ENCODE results near the gene DDX56. TPM values are rescaled to one million over a fixed set of nuclear protein-coding genes. Genes with fewer than 3 reads are reported as not detected.

The DDX56 gene
- total RNA-seq, 1 experiment from 2014 or later = 120 TPM

DNA sequence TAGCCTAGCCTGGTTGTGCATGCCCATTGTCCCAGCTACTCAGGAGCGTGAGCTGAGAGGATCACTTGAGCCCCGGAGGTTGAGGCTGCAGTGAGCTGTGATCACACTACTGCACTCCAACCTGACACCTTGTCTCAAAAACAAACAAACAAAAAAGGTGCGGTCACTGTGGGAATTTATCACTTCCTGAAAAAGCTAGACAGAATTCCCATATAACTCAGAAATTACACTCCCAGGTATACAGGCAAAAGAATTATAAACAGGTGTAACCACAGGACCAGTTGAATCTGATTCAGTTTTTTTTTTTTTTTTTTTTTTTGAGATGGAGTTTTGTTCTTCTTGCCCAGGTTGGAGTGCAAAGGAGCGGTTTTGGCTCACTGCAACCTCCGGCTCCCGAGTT, 29.5 kb upstream of the DDX56 start:
- Histone ChIP-seq H3K18ac (ENCODE audit: insufficient read length, low read depth, low read length) (no peak overlapping the region), H2BK12ac (ENCODE audit: insufficient read length, low read depth, low read length) (no peak overlapping the region), H2BK5ac (ENCODE audit: insufficient read length, low read length) (no peak overlapping the region), H3T11ph (ENCODE audit: low read length) (no peak overlapping the region), H3K9me3 (ENCODE audit: control insufficient read depth, low read depth, low read length) (no peaks in the 10 kb centered on the region), H3K4ac (ENCODE audit: low read depth, low read length) (no peak overlapping the region), H2BK120ac (ENCODE audit: low read depth, low read length, poor library complexity, severe bottlenecking) (no peak overlapping the region), H2BK20ac (ENCODE audit: low read depth, low read length, poor library complexity, severe bottlenecking) (no peak overlapping the region), H3K79me2 (ENCODE audit: insufficient read depth, low read length) (peaks cover 6% of the 10 kb centered on the region; the same call in 1 of the 2 replicates), H4K91ac (ENCODE audit: insufficient read length, low read depth, low read length) (no peak overlapping the region), H4K8ac (replicated peaks; ENCODE audit: insufficient read length, low read depth, low read length) (no peak overlapping the region), H4K5ac (ENCODE audit: insufficient read length, low read depth, low read length) (no peak overlapping the region), H3K9ac (ENCODE audit: extremely low read depth, insufficient read length, low read length) (no peak overlapping the region), H4K20me1 (ENCODE audit: control insufficient read depth, insufficient read depth, insufficient read length) (no peaks in the 10 kb centered on the region), H3K14ac (ENCODE audit: insufficient read depth, low read length) (no peak overlapping the region), H3K4me1 (ENCODE audit: insufficient read depth, low read length) (no peaks in the 10 kb centered on the region), H2AK5ac (ENCODE audit: insufficient read length, low read length) (no peak overlapping the region), H3K4me2 (ENCODE audit: insufficient read depth, insufficient read length, low read length) (no peak overlapping the region), H3K27me3 (ENCODE audit: insufficient read depth, low read length) (no peaks in the 10 kb centered on the region), H3K56ac (ENCODE audit: insufficient read length, low read depth, low read length) (no peak overlapping the region), H3K23ac (ENCODE audit: insufficient read length, low read depth, low read length) (no peak overlapping the region), H2BK15ac (ENCODE audit: low read depth, low read length) (no peak overlapping the region), H3K27ac (ENCODE audit: insufficient read length, low read depth, low read length) (no peak overlapping the region), H3K23me2 (ENCODE audit: insufficient read length, low read depth, low read length, poor library complexity, severe bottlenecking) (peaks cover 4% of the 10 kb centered on the region), H2AFZ (ENCODE audit: low read length) (no peak overlapping the region), H3K79me1 (ENCODE audit: insufficient read depth, low read depth, low read length, poor library complexity, severe bottlenecking) (peaks cover under 1% of the 10 kb centered on the region)
- DNase-seq = no peak
- Mint-ChIP-seq H3K36me3 (ENCODE audit: insufficient read depth in 1 of 3, low read depth in 3 of 3) (peaks cover 4 to 8% (median 6%) of the 10 kb centered on the region in 3 experiments), H3K9me3 (no peaks in the 10 kb centered on the region; a peak in 1 of 5 replicates), H3K27ac (no peak overlapping the region; a peak in 1 of 7 replicates), H3K27me3 (ENCODE audit: low read depth) (peaks cover 10% of the 10 kb centered on the region), H3K4me3 (no peak overlapping the region), H3K4me1 (peaks cover 5 to 14% of the 10 kb centered on the region in 2 experiments)
- TF ChIP-seq, protein P1, sequence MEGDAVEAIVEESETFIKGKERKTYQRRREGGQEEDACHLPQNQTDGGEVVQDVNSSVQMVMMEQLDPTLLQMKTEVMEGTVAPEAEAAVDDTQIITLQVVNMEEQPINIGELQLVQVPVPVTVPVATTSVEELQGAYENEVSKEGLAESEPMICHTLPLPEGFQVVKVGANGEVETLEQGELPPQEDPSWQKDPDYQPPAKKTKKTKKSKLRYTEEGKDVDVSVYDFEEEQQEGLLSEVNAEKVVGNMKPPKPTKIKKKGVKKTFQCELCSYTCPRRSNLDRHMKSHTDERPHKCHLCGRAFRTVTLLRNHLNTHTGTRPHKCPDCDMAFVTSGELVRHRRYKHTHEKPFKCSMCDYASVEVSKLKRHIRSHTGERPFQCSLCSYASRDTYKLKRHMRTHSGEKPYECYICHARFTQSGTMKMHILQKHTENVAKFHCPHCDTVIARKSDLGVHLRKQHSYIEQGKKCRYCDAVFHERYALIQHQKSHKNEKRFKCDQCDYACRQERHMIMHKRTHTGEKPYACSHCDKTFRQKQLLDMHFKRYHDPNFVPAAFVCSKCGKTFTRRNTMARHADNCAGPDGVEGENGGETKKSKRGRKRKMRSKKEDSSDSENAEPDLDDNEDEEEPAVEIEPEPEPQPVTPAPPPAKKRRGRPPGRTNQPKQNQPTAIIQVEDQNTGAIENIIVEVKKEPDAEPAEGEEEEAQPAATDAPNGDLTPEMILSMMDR (conservative IDR thresholded peaks at IDR 0.05) = no peak
- WGBS (ENCODE audit: extremely low coverage, insufficient read length, low lambda C conversion rate) = no CpG with 5 or more reads among the region's 6 CpGs
